Measurements from ENCODE around the gene WIPI1.

The WIPI1 gene

GRCh38 chr17:68470961-68471360, 13.7 kb upstream of the WIPI1 start:
- intact Hi-C loops (cut with micrococcal nuclease): no loop called here
- Mint-ChIP-seq H3K4me1 (ENCODE audit: low read depth) (peaks cover 13% of the 10 kb centered on the region), H3K9me3 (no peaks in the 10 kb centered on the region), H3K27ac (no peak overlapping the region), H3K36me3 (ENCODE audit: low read depth) (no peaks in the 10 kb centered on the region), H3K27me3 (peaks cover 7% of the 10 kb centered on the region), H3K4me3 (no peak overlapping the region)

DNA sequence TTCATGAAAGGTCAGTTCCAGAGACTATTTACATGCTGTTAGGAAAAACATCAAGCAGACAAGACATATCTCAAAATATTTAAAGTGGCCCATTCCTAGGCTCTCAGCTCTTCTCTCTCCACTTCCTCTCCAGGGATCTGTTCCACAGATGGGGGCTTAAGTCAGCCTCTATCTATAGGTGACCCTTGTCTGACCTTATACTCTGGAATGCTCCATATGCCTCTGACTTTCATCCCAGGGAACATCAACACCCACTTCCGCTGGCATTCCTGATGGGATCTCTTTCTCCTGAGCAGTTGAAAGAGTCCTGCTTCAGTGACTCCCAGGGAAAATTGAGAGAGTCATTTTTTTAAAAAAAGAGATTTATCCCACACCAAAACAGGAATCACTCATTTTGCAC, 11.5 kb upstream of the WIPI1 start:
- peaks cover 6% of the 10 kb centered on the region for H3K27me3 Mint-ChIP-seq
- no peaks in the 10 kb centered on the region for H3K36me3 Mint-ChIP-seq (ENCODE audit: low read depth)
- no peak overlapping the region for H3K27ac Mint-ChIP-seq
- intact Hi-C loops (cut with micrococcal nuclease): loop anchor here (5.0 to 10.0 kb wide), 3 partner anchors 44 to 434 kb away; partner anchors contain the start of genes KPNA2 and PRKAR1A
- H3K4me1 Mint-ChIP-seq (ENCODE audit: low read depth): peaks cover 13% of the 10 kb centered on the region
- H3K4me3 Mint-ChIP-seq: no peak overlapping the region
- H3K9me3 Mint-ChIP-seq: no peaks in the 10 kb centered on the region

- Mint-ChIP-seq H3K4me3 (no peak overlapping the region), H3K36me3 (ENCODE audit: low read depth) (no peaks in the 10 kb centered on the region), H3K27ac (no peak overlapping the region), H3K4me1 (ENCODE audit: low read depth) (peaks cover 13% of the 10 kb centered on the region), H3K9me3 (no peaks in the 10 kb centered on the region), H3K27me3 (peaks cover 6% of the 10 kb centered on the region)
- intact Hi-C loops (cut with micrococcal nuclease): loop anchor here (5.0 to 10.0 kb wide), 3 partner anchors 44 to 434 kb away; partner anchors contain the start of genes KPNA2 and PRKAR1A
These were observed 11.0 kb upstream of the WIPI1 start for GRCh38 chr17:68468334-68468733.

- no peaks in the 10 kb centered on the region for H3K9me3 Mint-ChIP-seq
- no peak overlapping the region for H3K27ac Mint-ChIP-seq
- no peaks in the 10 kb centered on the region for H3K36me3 Mint-ChIP-seq (ENCODE audit: low read depth)
- H3K4me1 Mint-ChIP-seq (ENCODE audit: low read depth): peaks cover 36% of the 10 kb centered on the region
- H3K27me3 Mint-ChIP-seq: peaks cover 4% of the 10 kb centered on the region
- no peak overlapping the region for H3K4me3 Mint-ChIP-seq
- intact Hi-C loops (cut with micrococcal nuclease): loop anchor here (5.0 to 10.0 kb wide), 4 partner anchors 201 to 501 kb away; partner anchors contain the start of gene KPNA2
These were observed 6.1 kb upstream of the WIPI1 start for GRCh38 chr17:68463211-68464019.

DNA sequence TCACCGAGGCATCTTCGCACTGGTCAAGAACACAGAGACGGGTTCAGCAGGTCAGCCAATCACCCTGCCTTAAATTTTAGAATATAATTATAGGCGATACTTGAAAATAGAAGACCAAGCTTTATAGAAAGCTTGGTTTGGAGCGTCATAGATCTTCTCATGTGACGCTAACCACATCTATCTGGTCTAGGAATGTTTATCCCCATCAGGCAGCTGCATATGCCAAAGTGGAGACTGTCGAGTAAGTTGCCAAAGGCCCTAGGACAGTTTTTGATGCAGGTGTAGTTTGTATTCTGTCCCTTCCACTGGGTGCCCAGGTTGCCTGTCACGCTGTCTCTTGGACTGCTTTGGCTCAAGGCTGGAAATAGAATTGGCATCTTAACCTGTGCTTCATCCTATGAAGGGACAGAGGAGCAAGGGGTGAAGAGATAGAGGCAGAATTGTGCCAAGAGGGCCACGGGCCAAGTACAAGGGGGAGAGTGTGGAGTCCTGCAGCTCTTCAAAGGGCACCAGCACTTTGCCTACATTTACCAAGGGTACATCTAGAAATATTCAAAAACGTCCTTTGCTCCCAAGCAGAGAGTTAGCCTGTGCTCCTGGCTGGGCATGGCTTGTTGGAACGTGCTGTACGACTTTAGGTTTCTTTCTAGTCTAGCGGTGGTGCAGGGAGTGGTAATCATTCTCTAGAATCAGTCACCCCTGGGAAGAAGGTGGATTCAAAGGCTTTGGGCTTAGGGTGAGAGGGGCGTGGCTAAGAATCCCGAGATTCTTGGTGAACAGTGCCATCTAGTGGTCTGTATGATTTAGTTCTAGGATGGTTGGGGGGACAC, 5.3 kb upstream of the WIPI1 start:
- Mint-ChIP-seq H3K4me3 (no peak overlapping the region), H3K27me3 (peaks cover 5% of the 10 kb centered on the region), H3K4me1 (ENCODE audit: low read depth) (peaks cover 41% of the 10 kb centered on the region), H3K36me3 (ENCODE audit: low read depth) (no peaks in the 10 kb centered on the region), H3K27ac (no peak overlapping the region), H3K9me3 (no peaks in the 10 kb centered on the region)
- intact Hi-C loops (cut with micrococcal nuclease): loop anchor here (5.0 to 10.0 kb wide), 4 partner anchors 200 to 500 kb away; partner anchors contain the start of gene KPNA2

DNA sequence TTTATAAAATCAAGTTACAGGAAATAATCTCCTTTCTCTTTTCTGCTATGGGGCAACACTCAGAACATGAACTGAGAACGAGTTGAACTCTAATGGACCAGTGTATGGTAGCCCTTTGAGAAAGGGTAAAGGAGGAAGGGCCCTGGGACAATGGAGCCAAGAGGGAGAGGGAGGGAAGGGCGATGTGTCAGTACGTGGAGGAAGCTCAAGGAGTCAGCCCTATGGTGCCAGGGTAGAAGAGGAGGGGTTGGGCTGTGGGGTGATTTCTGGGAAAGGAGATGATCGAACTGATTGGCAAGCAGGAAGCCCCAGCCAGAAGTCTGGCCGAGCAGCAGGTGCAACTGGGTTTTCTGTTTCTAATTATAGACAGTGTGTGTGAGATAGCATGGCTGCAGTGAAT, 4.3 kb upstream of the WIPI1 start:
- no peaks in the 10 kb centered on the region for H3K9me3 Mint-ChIP-seq
- peaks cover 5% of the 10 kb centered on the region for H3K27me3 Mint-ChIP-seq
- H3K4me1 Mint-ChIP-seq (ENCODE audit: low read depth): peaks cover 47% of the 10 kb centered on the region
- no peak overlapping the region for H3K4me3 Mint-ChIP-seq
- H3K36me3 Mint-ChIP-seq (ENCODE audit: low read depth): peaks cover 6% of the 10 kb centered on the region
- intact Hi-C loops (cut with micrococcal nuclease): loop anchor here (5.0 to 10.0 kb wide), 4 partner anchors 199 to 499 kb away; partner anchors contain the start of gene KPNA2
- peak overlapping the region; percentile 70 for H3K27ac Mint-ChIP-seq

GRCh38 chr17:68461122-68461539, 3.8 kb upstream of the WIPI1 start:
- peak overlapping the region; percentile 70 for H3K27ac Mint-ChIP-seq
- peaks cover 50% of the 10 kb centered on the region for H3K4me1 Mint-ChIP-seq (ENCODE audit: low read depth)
- H3K27me3 Mint-ChIP-seq: peaks cover 5% of the 10 kb centered on the region
- intact Hi-C loops (cut with micrococcal nuclease): loop anchor here (5.0 to 10.0 kb wide), 4 partner anchors 199 to 499 kb away; partner anchors contain the start of gene KPNA2
- no peaks in the 10 kb centered on the region for H3K9me3 Mint-ChIP-seq
- H3K4me3 Mint-ChIP-seq: no peak overlapping the region
- H3K36me3 Mint-ChIP-seq (ENCODE audit: low read depth): peaks cover 6% of the 10 kb centered on the region

DNA sequence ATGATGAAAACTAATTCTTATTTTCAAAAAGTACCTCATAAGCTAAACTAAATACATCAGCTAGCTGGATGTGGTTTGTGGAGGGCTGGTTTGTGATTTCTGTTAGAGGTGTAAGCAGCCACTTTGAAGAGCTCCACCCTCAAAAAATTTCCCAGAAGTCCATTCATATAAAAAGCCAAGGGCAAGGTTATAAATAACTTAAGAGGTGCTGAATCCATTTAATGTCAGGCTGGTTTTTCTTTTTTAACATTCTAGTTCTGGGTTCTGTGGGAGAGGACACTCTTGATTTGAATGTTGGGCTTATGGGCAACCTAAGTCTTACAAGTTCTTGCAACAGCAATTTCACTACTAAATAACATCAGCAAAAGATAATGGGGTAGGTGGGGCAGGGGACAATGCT, 3.4 kb upstream of the WIPI1 start:
- no peak overlapping the region for H3K27ac Mint-ChIP-seq
- H3K36me3 Mint-ChIP-seq (ENCODE audit: low read depth): peaks cover 6% of the 10 kb centered on the region
- intact Hi-C loops (cut with micrococcal nuclease): loop anchor here (5.0 to 10.0 kb wide), 4 partner anchors 198 to 498 kb away; partner anchors contain the start of gene KPNA2
- H3K27me3 Mint-ChIP-seq: peaks cover 5% of the 10 kb centered on the region
- peaks cover 50% of the 10 kb centered on the region for H3K4me1 Mint-ChIP-seq (ENCODE audit: low read depth)
- no peaks in the 10 kb centered on the region for H3K9me3 Mint-ChIP-seq
- no peak overlapping the region for H3K4me3 Mint-ChIP-seq

DNA sequence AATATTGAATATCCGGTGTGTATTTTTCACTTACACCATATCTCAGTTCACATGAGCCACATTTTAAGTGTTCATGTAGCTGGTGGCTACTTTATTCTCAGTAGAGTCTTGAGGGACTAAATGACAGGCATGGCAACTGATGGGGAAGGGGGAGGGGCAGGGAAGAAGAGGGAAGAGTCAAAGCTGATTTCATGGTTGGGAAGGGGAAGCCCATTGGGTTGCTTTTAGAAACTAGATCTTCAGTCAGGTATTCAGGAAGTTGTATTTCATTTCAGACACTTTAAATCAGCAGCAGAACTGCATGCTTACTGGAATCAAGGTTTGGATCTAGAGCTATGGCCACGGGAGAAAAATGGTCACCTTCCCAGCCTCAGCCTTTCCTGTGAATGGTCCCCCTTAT, 2.9 kb upstream of the WIPI1 start:
- Mint-ChIP-seq H3K4me3 (no peak overlapping the region), H3K27me3 (peaks cover 5% of the 10 kb centered on the region), H3K4me1 (ENCODE audit: low read depth) (peaks cover 48% of the 10 kb centered on the region), H3K27ac (no peak overlapping the region), H3K36me3 (ENCODE audit: low read depth) (peaks cover 6% of the 10 kb centered on the region), H3K9me3 (no peaks in the 10 kb centered on the region)
- intact Hi-C loops (cut with micrococcal nuclease): loop anchor here (5.0 to 10.0 kb wide), 4 partner anchors 198 to 498 kb away; partner anchors contain the start of gene KPNA2

DNA sequence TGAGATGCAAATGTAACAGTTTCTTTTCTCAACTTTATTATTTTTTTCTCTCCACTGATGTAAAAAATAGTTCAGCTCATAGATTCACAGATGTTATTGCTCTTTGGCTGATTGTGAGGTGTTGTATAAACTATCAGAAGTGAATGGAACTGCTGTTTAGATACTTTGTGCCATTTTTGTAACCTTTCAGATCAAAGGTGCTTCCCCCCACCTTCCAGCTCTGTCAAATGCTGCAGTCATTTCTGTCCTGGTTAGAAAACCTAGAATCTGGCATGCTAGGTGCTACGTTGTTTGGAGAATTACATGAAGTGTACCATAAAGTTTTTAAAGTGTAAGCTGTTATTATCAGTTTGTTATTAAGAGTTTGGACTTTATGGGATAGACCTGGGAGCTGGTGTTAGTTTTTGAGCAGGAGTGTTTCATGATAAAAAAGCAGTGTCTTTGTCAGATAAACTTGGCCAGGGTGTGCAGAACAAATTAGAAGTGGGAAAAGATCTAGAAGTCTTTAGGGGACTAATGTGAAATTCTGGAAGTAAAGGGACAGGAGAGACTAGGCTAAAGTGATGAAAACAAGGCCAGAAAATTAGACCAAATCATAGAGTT, 1.8 kb upstream of the WIPI1 start:
- Mint-ChIP-seq H3K4me1 (ENCODE audit: low read depth) (peaks cover 48% of the 10 kb centered on the region), H3K9me3 (no peaks in the 10 kb centered on the region), H3K27ac (no peak overlapping the region), H3K4me3 (no peak overlapping the region), H3K27me3 (peaks cover 4% of the 10 kb centered on the region), H3K36me3 (ENCODE audit: low read depth) (peaks cover 6% of the 10 kb centered on the region)
- intact Hi-C loops (cut with micrococcal nuclease): no loop called here

GRCh38 chr17:68458260-68459036, 1.2 kb upstream of the WIPI1 start:
- Mint-ChIP-seq H3K4me3 (peak overlapping the region; percentile 73), H3K27me3 (peaks cover 4% of the 10 kb centered on the region), H3K4me1 (ENCODE audit: low read depth) (peaks cover 48% of the 10 kb centered on the region), H3K36me3 (ENCODE audit: low read depth) (peaks cover 6% of the 10 kb centered on the region), H3K9me3 (no peaks in the 10 kb centered on the region), H3K27ac (peak overlapping the region; percentile 89)
- intact Hi-C loops (cut with micrococcal nuclease): no loop called here

DNA sequence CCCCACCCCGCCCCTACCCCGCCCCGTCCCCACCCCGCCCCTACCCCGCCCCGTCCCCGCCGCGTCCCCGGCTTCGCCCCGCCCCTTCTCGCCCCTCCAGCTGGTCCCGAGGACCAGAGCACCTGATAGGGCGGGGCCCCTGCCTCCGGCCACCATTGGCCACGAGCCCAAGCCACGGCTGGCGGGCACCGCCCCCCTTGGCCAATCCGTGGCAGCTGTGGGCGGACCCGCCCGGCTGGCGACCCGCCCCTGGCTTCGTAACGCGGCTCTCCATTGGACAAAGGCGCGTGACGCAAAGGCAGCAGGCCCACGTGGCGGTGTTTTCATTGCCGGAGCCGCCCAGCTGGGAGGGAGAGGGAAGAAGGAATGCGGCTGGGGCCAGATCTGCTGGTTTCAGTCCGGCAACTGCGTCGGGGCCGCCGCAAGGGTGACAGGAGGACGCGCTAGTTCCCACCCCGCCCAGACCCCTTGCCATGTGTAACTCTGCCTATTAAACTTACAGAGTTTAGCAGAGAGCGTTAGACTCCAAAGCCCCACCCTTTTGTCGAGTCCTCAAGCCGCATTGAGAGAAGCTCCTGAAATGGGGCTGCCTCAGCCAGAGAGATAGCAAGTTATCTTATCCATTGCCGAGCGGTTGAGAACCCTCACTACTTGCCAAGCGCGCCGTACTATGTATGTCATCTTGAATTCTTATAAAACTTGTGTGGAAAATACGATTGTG, 403 bp upstream of the WIPI1 start:
- H3K4me3 Mint-ChIP-seq: peak overlapping the region; percentile 73
- peak overlapping the region; percentile 89 for H3K27ac Mint-ChIP-seq
- H3K36me3 Mint-ChIP-seq (ENCODE audit: low read depth): peaks cover 12% of the 10 kb centered on the region
- no peaks in the 10 kb centered on the region for H3K9me3 Mint-ChIP-seq
- H3K4me1 Mint-ChIP-seq (ENCODE audit: low read depth): peaks cover 49% of the 10 kb centered on the region
- intact Hi-C loops (cut with micrococcal nuclease): loop anchor here (2.0 kb wide), 1 partner anchor 19 kb away; no protein-coding TSS in a partner anchor
- H3K27me3 Mint-ChIP-seq: peaks cover 4% of the 10 kb centered on the region
